ENCODE results near the gene ANKRD23. TPM values are rescaled to one million over a fixed set of nuclear protein-coding genes. Genes with fewer than 3 reads are reported as not detected.

Gene ANKRD23
- total and polyA plus RNA-seq, 2 of the 13 experiments (the other 11 are each of a cell fraction or from before 2014, with no cell fraction given): 1.5 to 1.6 TPM

GRCh38 chr2:96809216-96809882 is 34.5 kb downstream of the ANKRD23 start (continued):
- peak in 1 of 2 experiments; percentile 11; a peak in 1 of 4 replicates for TF ChIP-seq REST (IDR thresholded peaks at IDR 0.05; ENCODE audit: borderline replicate concordance in 1 of 2, low read depth in 1 of 2, low read length in 2 of 2)
- no peak for TF ChIP-seq KLF11 (CRISPR knock-in tag; IDR thresholded peaks at IDR 0.05)
- no peak for TF ChIP-seq KDM3A (CRISPR knock-in tag; IDR thresholded peaks at IDR 0.05; ENCODE audit: low read depth)
- TF ChIP-seq HNF4G (IDR thresholded peaks at IDR 0.05; ENCODE audit: borderline replicate concordance, low read depth, low read length): no peak
- no peak for TF ChIP-seq HNF4G (CRISPR knock-in tag; IDR thresholded peaks at IDR 0.05; ENCODE audit: borderline replicate concordance, low read depth)
- no peak for TF ChIP-seq ZNF343 (CRISPR knock-in tag; IDR thresholded peaks at IDR 0.05)
- no peak for TF ChIP-seq ZNF784 (CRISPR knock-in tag; IDR thresholded peaks at IDR 0.05; ENCODE audit: borderline replicate concordance)
- TF ChIP-seq ARHGAP35 (CRISPR knock-in tag; IDR thresholded peaks at IDR 0.05; ENCODE audit: borderline replicate concordance): no peak
- TF ChIP-seq ZNF460 (CRISPR knock-in tag; IDR thresholded peaks at IDR 0.05; ENCODE audit: borderline replicate concordance): no peak
- no peak for TF ChIP-seq ZNF709 (CRISPR knock-in tag; IDR thresholded peaks at IDR 0.05)

Measured in HepG2 (cell line).